CD4-positive, CD25-positive, alpha-beta regulatory T cell (primary cell): ENCODE measurements around the gene SPACA5. TPM values are rescaled to one million over a fixed set of nuclear protein-coding genes. Genes with fewer than 3 reads are reported as not detected.
"Not testable (repeated sequence)": the region's sequence is repeated elsewhere in the genome, so short reads cannot be mapped to it uniquely, and the experiment has no call there.

Source experiments
- ATAC-seq, 2 donors: fragments of 150-1000 bp; cut with Tn5 transposase; one replicate each; pipeline ENCODE4 v1.10.0; 2021; ENCODE audit warnings: low read depth in 2 of 2, moderate number of reproducible peaks in 2 of 2, moderate library complexity in 1 of 2
- DNase-seq, 3 donors: peaks; one replicate each; pipeline versions ENCODE4 v3.0.0 to v3.0.0-alpha.2; 2012 to 2022; ENCODE audit warnings: mixed read lengths in 1 of 3
- H3K27ac ChIP-seq: one replicate; pipeline ENCODE4 v1.7.0; 2013; ENCODE audit warnings: mild to moderate bottlenecking, low read length; ENCODE audit not compliant: insufficient read depth, poor library complexity, severe bottlenecking
- H3K27me3 ChIP-seq: one replicate; pipeline ENCODE4 v1.7.0; 2013; ENCODE audit warnings: low read length; ENCODE audit not compliant: control insufficient read depth, insufficient read depth
- H3K36me3 ChIP-seq: one replicate; pipeline ENCODE4 v1.7.0; 2013; ENCODE audit warnings: mild to moderate bottlenecking, low read length, moderate library complexity; ENCODE audit not compliant: control insufficient read depth, insufficient read depth
- H3K4me1 ChIP-seq: 2 replicates; pipeline ENCODE4 v1.7.0; 2013; ENCODE audit warnings: mild to moderate bottlenecking, low read length; ENCODE audit not compliant: insufficient read depth, control insufficient read depth, poor library complexity, severe bottlenecking
- H3K4me3 ChIP-seq: one replicate; pipeline ENCODE4 v1.7.0; 2013; ENCODE audit warnings: low read depth, mild to moderate bottlenecking, low read length, moderate library complexity
- H3K9me3 ChIP-seq, 2 experiments: 1 replicate in 1 of 2; 2 replicates in 1 of 2; pipeline ENCODE4 v1.7.0; 2013; ENCODE audit warnings: low read length in 2 of 2, mild to moderate bottlenecking in 1 of 2, moderate library complexity in 1 of 2; ENCODE audit not compliant: control insufficient read depth in 2 of 2
- H3K27ac Mint-ChIP-seq, 3 donors: one replicate each; pipeline ENCODE4 v1.8.0; 2020 to 2022; ENCODE audit warnings: mild to moderate bottlenecking in 3 of 3, mixed read lengths in 3 of 3, moderate library complexity in 2 of 3
- H3K27me3 Mint-ChIP-seq: one replicate; pipeline ENCODE4 v1.8.0; 2022; ENCODE audit warnings: mild to moderate bottlenecking, mixed read lengths
- H3K36me3 Mint-ChIP-seq: one replicate; pipeline ENCODE4 v1.8.0; 2020; ENCODE audit warnings: mixed read lengths
- H3K4me1 Mint-ChIP-seq, 4 donors: one replicate each; pipeline ENCODE4 v1.8.0; 2020 to 2022; ENCODE audit warnings: mixed read lengths in 4 of 4, mild to moderate bottlenecking in 1 of 4
- H3K4me3 Mint-ChIP-seq, 4 donors: one replicate each; pipeline ENCODE4 v1.8.0; 2020 to 2022; ENCODE audit warnings: mild to moderate bottlenecking in 4 of 4, mixed read lengths in 4 of 4, moderate library complexity in 3 of 4
- H3K9me3 Mint-ChIP-seq, 7 donors: one replicate each; pipeline ENCODE4 v1.8.0; 2020 to 2022; ENCODE audit warnings: mixed read lengths in 7 of 7, mild to moderate bottlenecking in 3 of 7, moderate library complexity in 2 of 7
- polyA plus RNA-seq, 4 donors: library from polyadenylated mRNA; unstranded; fragments of 300-500 nt; fragmentation: Illumina TruSeq; gene quantifications; one replicate each; pipeline ENCODE4 v1.2.3, GENCODE V29; 2021
- total RNA-seq: library from RNA; stranded (reverse); gene quantifications from one replicate; pipeline ENCODE4 v1.2.3, GENCODE V29; 2022

Gene SPACA5
- total and polyA plus RNA-seq, 5 donors from 2014 or later, result 0.79 TPM; not detected in 4

GRCh38 chrX:48022100-48022499 lies 15.3 kb downstream of the SPACA5 start:
- no peaks in the 10 kb centered on the region for H3K9me3 ChIP-seq
- peaks cover 3% of the 10 kb centered on the region for H3K36me3 Mint-ChIP-seq
- H3K27ac Mint-ChIP-seq, result peak overlapping the region in 1 of 3 donors; percentile 96
- H3K4me3 Mint-ChIP-seq, result peak overlapping the region in 3 of 4 donors; percentile 90 to 96 (median 93)
- no peaks in the 10 kb centered on the region for H3K27me3 ChIP-seq
- H3K4me1 Mint-ChIP-seq, result peaks cover 4 to 19% (median 11%) of the 10 kb centered on the region in 4 donors
- H3K36me3 ChIP-seq, result no peaks in the 10 kb centered on the region
- H3K4me1 ChIP-seq, result no peaks in the 10 kb centered on the region
- H3K4me3 ChIP-seq, result no peak overlapping the region
- DNase-seq (no peak), ATAC-seq (no peak)
- peaks cover 0 to 2% (median 0%) of the 10 kb centered on the region in 7 donors for H3K9me3 Mint-ChIP-seq
- no peak overlapping the region for H3K27ac ChIP-seq
- H3K27me3 Mint-ChIP-seq, result no peaks in the 10 kb centered on the region

GRCh38 chrX:48022738-48023137 lies 15.9 kb downstream of the SPACA5 start:
- peak overlapping the region in 2 of 4 donors; percentile 2 to 90 for H3K4me3 Mint-ChIP-seq
- DNase-seq, result no peak
- H3K27ac ChIP-seq, result no peak overlapping the region
- no peaks in the 10 kb centered on the region for H3K27me3 ChIP-seq
- H3K36me3 ChIP-seq, result no peaks in the 10 kb centered on the region
- no peak overlapping the region for H3K4me3 ChIP-seq
- no peak for ATAC-seq
- peaks cover 3% of the 10 kb centered on the region for H3K36me3 Mint-ChIP-seq
- peaks cover 4 to 19% (median 11%) of the 10 kb centered on the region in 4 donors for H3K4me1 Mint-ChIP-seq
- H3K4me1 ChIP-seq, result no peaks in the 10 kb centered on the region
- peak overlapping the region in 1 of 3 donors; percentile 6 for H3K27ac Mint-ChIP-seq
- no peaks in the 10 kb centered on the region for H3K9me3 ChIP-seq
- H3K9me3 Mint-ChIP-seq, result peaks cover 0 to 2% (median 0%) of the 10 kb centered on the region in 7 donors
- no peaks in the 10 kb centered on the region for H3K27me3 Mint-ChIP-seq

- H3K4me3 ChIP-seq, result no peak overlapping the region
- no peak overlapping the region for H3K27ac ChIP-seq
- Mint-ChIP-seq H3K4me3 (peak overlapping the region in 2 of 4 donors; percentile 4 to 39), H3K27me3 (no peaks in the 10 kb centered on the region), H3K9me3 (peaks cover 0 to 2% (median 0%) of the 10 kb centered on the region in 7 donors), H3K27ac (no peak overlapping the region), H3K36me3 (peaks cover 3% of the 10 kb centered on the region), H3K4me1 (peaks cover 4 to 19% (median 10%) of the 10 kb centered on the region in 4 donors)
- no peaks in the 10 kb centered on the region for H3K27me3 ChIP-seq
- H3K36me3 ChIP-seq, result no peaks in the 10 kb centered on the region
- H3K9me3 ChIP-seq, result no peaks in the 10 kb centered on the region
- DNase-seq, result peak; percentile 11 to 69 (median 51)
- no peak for ATAC-seq
- no peaks in the 10 kb centered on the region for H3K4me1 ChIP-seq
These were observed 18.8 kb downstream of the SPACA5 start for GRCh38 chrX:48025561-48025960.

- H3K36me3 Mint-ChIP-seq, H3K9me3 ChIP-seq, H3K27ac Mint-ChIP-seq, H3K27me3 ChIP-seq, H3K9me3 Mint-ChIP-seq, H3K4me1 ChIP-seq, H3K4me3 Mint-ChIP-seq, H3K27me3 Mint-ChIP-seq, H3K27ac ChIP-seq, ATAC-seq, H3K4me3 ChIP-seq, H3K36me3 ChIP-seq, H3K4me1 Mint-ChIP-seq, DNase-seq: not testable (repeated sequence)
These were observed 20.8 kb downstream of the SPACA5 start for GRCh38 chrX:48027545-48027944.

GRCh38 chrX:48028091-48028490 lies 21.3 kb downstream of the SPACA5 start:
- DNase-seq, result no peak
- Mint-ChIP-seq H3K9me3 (no peaks in the 10 kb centered on the region), H3K27ac (peak overlapping the region in 1 of 3 donors; percentile 60), H3K36me3 (peaks cover 3% of the 10 kb centered on the region), H3K4me3 (no peak overlapping the region), H3K4me1 (peaks cover 0 to 10% (median 6%) of the 10 kb centered on the region in 4 donors), H3K27me3 (no peaks in the 10 kb centered on the region)
- no peaks in the 10 kb centered on the region for H3K4me1 ChIP-seq
- H3K4me3 ChIP-seq, result no peak overlapping the region
- no peak overlapping the region for H3K27ac ChIP-seq
- no peaks in the 10 kb centered on the region for H3K36me3 ChIP-seq
- H3K27me3 ChIP-seq, result no peaks in the 10 kb centered on the region
- no peak for ATAC-seq
- H3K9me3 ChIP-seq, result no peaks in the 10 kb centered on the region

- no peak overlapping the region for H3K27ac ChIP-seq
- no peaks in the 10 kb centered on the region for H3K9me3 ChIP-seq
- H3K4me1 Mint-ChIP-seq, result peaks cover 0 to 10% (median 6%) of the 10 kb centered on the region in 4 donors
- DNase-seq (no peak), ATAC-seq (no peak)
- H3K27me3 Mint-ChIP-seq, result no peaks in the 10 kb centered on the region
- no peaks in the 10 kb centered on the region for H3K4me1 ChIP-seq
- H3K36me3 ChIP-seq, result no peaks in the 10 kb centered on the region
- H3K27ac Mint-ChIP-seq, result no peak overlapping the region
- no peak overlapping the region for H3K4me3 Mint-ChIP-seq
- peaks cover 3% of the 10 kb centered on the region for H3K36me3 Mint-ChIP-seq
- no peak overlapping the region for H3K4me3 ChIP-seq
- H3K9me3 Mint-ChIP-seq, result no peaks in the 10 kb centered on the region
- H3K27me3 ChIP-seq, result no peaks in the 10 kb centered on the region
These were observed 23.4 kb downstream of the SPACA5 start for GRCh38 chrX:48030237-48030636.

- not testable (repeated sequence) for H3K27ac ChIP-seq, H3K4me3 ChIP-seq, H3K9me3 ChIP-seq, H3K9me3 Mint-ChIP-seq, H3K27me3 Mint-ChIP-seq, H3K36me3 Mint-ChIP-seq, H3K27me3 ChIP-seq, ATAC-seq, H3K27ac Mint-ChIP-seq, H3K4me1 Mint-ChIP-seq, DNase-seq, H3K36me3 ChIP-seq, H3K4me1 ChIP-seq, H3K4me3 Mint-ChIP-seq
These were observed 23.9 kb downstream of the SPACA5 start for GRCh38 chrX:48030641-48031173.

- Histone ChIP-seq H3K4me1 (no peaks in the 10 kb centered on the region), H3K4me3 (no peak overlapping the region), H3K36me3 (no peaks in the 10 kb centered on the region), H3K27me3 (no peaks in the 10 kb centered on the region), H3K9me3 (no peaks in the 10 kb centered on the region), H3K27ac (no peak overlapping the region)
- DNase-seq (no peak), ATAC-seq (no peak)
- H3K27me3 Mint-ChIP-seq, result no peaks in the 10 kb centered on the region
- no peak overlapping the region for H3K4me3 Mint-ChIP-seq
- no peaks in the 10 kb centered on the region for H3K4me1 Mint-ChIP-seq
- no peaks in the 10 kb centered on the region for H3K36me3 Mint-ChIP-seq
- no peak overlapping the region for H3K27ac Mint-ChIP-seq
- H3K9me3 Mint-ChIP-seq, result no peaks in the 10 kb centered on the region
These were observed 29.1 kb downstream of the SPACA5 start for GRCh38 chrX:48035891-48036290.
